H9 (cell line): Measurements from ENCODE around the gene ZNF213. TPM values are rescaled to one million over a fixed set of nuclear protein-coding genes. Genes with fewer than 3 reads are reported as not detected.

Experiments
- DNase-seq: peaks from one replicate; pipeline ENCODE4 v3.0.0-alpha.2; 2017
- H2AFZ ChIP-seq: one replicate; pipeline ENCODE4 v1.6.1; 2013; ENCODE audit warnings: mild to moderate bottlenecking, low read length, control low read depth, moderate library complexity
- H2AK5ac ChIP-seq: 2 replicates; pipeline ENCODE4 v1.6.1; 2013; ENCODE audit warnings: low read length, control low read depth, mixed read lengths; ENCODE audit not compliant: insufficient read length
- H2BK120ac ChIP-seq: one replicate; pipeline ENCODE4 v1.6.1; 2013; ENCODE audit warnings: low read depth, mild to moderate bottlenecking, low read length, control low read depth, inconsistent platforms; ENCODE audit not compliant: poor library complexity, severe bottlenecking
- H2BK12ac ChIP-seq: 2 replicates; pipeline ENCODE4 v1.6.1; 2013; ENCODE audit warnings: low read length, control low read depth, mixed read lengths, low read depth; ENCODE audit not compliant: insufficient read length
- H2BK15ac ChIP-seq: 2 replicates; pipeline ENCODE4 v1.6.1; 2013; ENCODE audit warnings: low read depth, low read length, control low read depth
- H2BK20ac ChIP-seq: one replicate; pipeline ENCODE4 v1.6.1; 2013; ENCODE audit warnings: low read depth, mild to moderate bottlenecking, low read length, control low read depth, inconsistent platforms; ENCODE audit not compliant: poor library complexity, severe bottlenecking
- H2BK5ac ChIP-seq: 2 replicates; pipeline ENCODE4 v1.6.1; 2013; ENCODE audit warnings: low read length, control low read depth, mixed read lengths; ENCODE audit not compliant: insufficient read length
- H3K14ac ChIP-seq: 2 replicates; pipeline ENCODE4 v1.6.1; 2013; ENCODE audit warnings: low read length, control low read depth; ENCODE audit not compliant: insufficient read depth
- H3K18ac ChIP-seq: 2 replicates; pipeline ENCODE4 v1.6.1; 2013; ENCODE audit warnings: low read depth, mild to moderate bottlenecking, mixed read lengths, low read length, control low read depth; ENCODE audit not compliant: insufficient read length
- H3K23ac ChIP-seq: 2 replicates; pipeline ENCODE4 v1.6.1; 2013; ENCODE audit warnings: low read length, control low read depth, mixed read lengths, low read depth; ENCODE audit not compliant: insufficient read length
- H3K23me2 ChIP-seq: 2 replicates; pipeline ENCODE4 v1.6.1; 2013; ENCODE audit warnings: low read depth, mild to moderate bottlenecking, mixed read lengths, low read length, control low read depth; ENCODE audit not compliant: insufficient read length, poor library complexity, severe bottlenecking
- H3K27ac ChIP-seq: 2 replicates; pipeline ENCODE4 v1.5.1; 2013; ENCODE audit warnings: low read length, control low read depth, mixed read lengths, low read depth; ENCODE audit not compliant: insufficient read length
- H3K27me3 ChIP-seq: 2 replicates; pipeline ENCODE4 v1.6.1; 2013; ENCODE audit warnings: low read length, control low read depth, inconsistent platforms; ENCODE audit not compliant: insufficient read depth
- H3K4ac ChIP-seq: 2 replicates; pipeline ENCODE4 v1.6.1; 2013; ENCODE audit warnings: low read depth, mild to moderate bottlenecking, control low read depth, inconsistent platforms, low read length, moderate library complexity
- H3K4me1 ChIP-seq: 2 replicates; pipeline ENCODE4 v1.6.1; 2013; ENCODE audit warnings: low read length, control low read depth, inconsistent platforms; ENCODE audit not compliant: insufficient read depth
- H3K4me2 ChIP-seq: 2 replicates; pipeline ENCODE4 v1.6.1; 2013; ENCODE audit warnings: low read length, control low read depth, mixed read lengths; ENCODE audit not compliant: insufficient read length, insufficient read depth
- H3K56ac ChIP-seq: 2 replicates; pipeline ENCODE4 v1.6.1; 2013; ENCODE audit warnings: low read depth, mild to moderate bottlenecking, mixed read lengths, low read length, control low read depth; ENCODE audit not compliant: insufficient read length
- H3K79me1 ChIP-seq: 2 replicates; pipeline ENCODE4 v1.6.1; 2013; ENCODE audit warnings: low read depth, mild to moderate bottlenecking, moderate library complexity, low read length, control low read depth, inconsistent platforms; ENCODE audit not compliant: insufficient read depth, poor library complexity, severe bottlenecking
- H3K79me2 ChIP-seq: 2 replicates; pipeline ENCODE4 v1.6.1; 2013; ENCODE audit warnings: low read length, control low read depth, inconsistent platforms; ENCODE audit not compliant: insufficient read depth
- H3K9ac ChIP-seq: 2 replicates; pipeline ENCODE4 v1.6.1; 2013; ENCODE audit warnings: low read length, control low read depth, mixed read lengths; ENCODE audit not compliant: insufficient read length; ENCODE audit errors: extremely low read depth
- H3K9me3 ChIP-seq: one replicate; pipeline ENCODE4 v1.6.1; 2013; ENCODE audit warnings: low read depth, low read length, inconsistent platforms; ENCODE audit not compliant: control insufficient read depth
- H3T11ph ChIP-seq: one replicate; pipeline ENCODE4 v1.6.1; 2013; ENCODE audit warnings: mild to moderate bottlenecking, low read length, control low read depth, inconsistent platforms
- H4K20me1 ChIP-seq: one replicate; pipeline ENCODE4 v1.6.1; 2013; ENCODE audit not compliant: control insufficient read depth, insufficient read length, insufficient read depth
- H4K5ac ChIP-seq: 2 replicates; pipeline ENCODE4 v1.6.1; 2013; ENCODE audit warnings: low read depth, mild to moderate bottlenecking, mixed read lengths, low read length, control low read depth; ENCODE audit not compliant: insufficient read length
- H4K8ac ChIP-seq: replicated peaks from 2 replicates; pipeline ENCODE4 v1.6.1; 2013; ENCODE audit warnings: low read length, control low read depth, mixed read lengths, low read depth; ENCODE audit not compliant: insufficient read length
- H4K91ac ChIP-seq: 2 replicates; pipeline ENCODE4 v1.6.1; 2013; ENCODE audit warnings: low read depth, mild to moderate bottlenecking, moderate library complexity, mixed read lengths, low read length, control low read depth; ENCODE audit not compliant: insufficient read length
- H3K27ac Mint-ChIP-seq, 3 experiments: 2 replicates in 2 of 3; 3 replicates in 1 of 3; pipeline ENCODE4 v1.8.0; 2020 to 2021; ENCODE audit warnings: mixed read lengths in 3 of 3, mild to moderate bottlenecking in 1 of 3, moderate library complexity in 1 of 3
- H3K27me3 Mint-ChIP-seq: 2 replicates; pipeline ENCODE4 v1.8.0; 2021; ENCODE audit warnings: low read depth, mild to moderate bottlenecking, moderate library complexity, mixed read lengths
- H3K36me3 Mint-ChIP-seq, 3 experiments: 2 replicates in 2 of 3; 3 replicates in 1 of 3; pipeline ENCODE4 v1.8.0; 2020 to 2021; ENCODE audit warnings: low read depth in 3 of 3, mixed read lengths in 3 of 3; ENCODE audit not compliant: insufficient read depth in 1 of 3
- H3K4me1 Mint-ChIP-seq, 2 experiments: 2 replicates each; pipeline ENCODE4 v1.8.0; 2020; ENCODE audit warnings: mixed read lengths in 2 of 2
- H3K4me3 Mint-ChIP-seq, 2 experiments: 2 replicates in 1 of 2; 3 replicates in 1 of 2; pipeline ENCODE4 v1.8.0; 2020 to 2021; ENCODE audit warnings: mild to moderate bottlenecking in 2 of 2, mixed read lengths in 2 of 2, moderate library complexity in 1 of 2
- H3K9me3 Mint-ChIP-seq, 2 experiments: 2 replicates in 1 of 2; 3 replicates in 1 of 2; pipeline ENCODE4 v1.8.0; 2020; ENCODE audit warnings: mild to moderate bottlenecking in 2 of 2, mixed read lengths in 2 of 2, moderate library complexity in 1 of 2
- CTCF ChIP-seq: fragments of 200-600 bp; sonication (generic); conservative IDR thresholded peaks from 3 replicates; pipeline ENCODE4 v1.8.0; 2021; ENCODE audit warnings: antibody characterized with exemption, mild to moderate bottlenecking
- WGBS: extraction: QIAGEN DNeasy Blood & Tissue Kit; methylation state at CpG from one replicate; pipeline ENCODE4 v1.1.7; 2013; ENCODE audit warnings: missing lambda C conversion rate, low lambda C conversion rate, mixed read lengths; ENCODE audit not compliant: insufficient read length; ENCODE audit errors: extremely low coverage; 5-methylcytosine and 5-hydroxymethylcytosine counted together
- total RNA-seq: library from RNA; stranded (reverse); gene quantifications from 2 replicates; pipeline ENCODE4 v1.2.1, GENCODE V29; 2021

The ZNF213 gene
- total RNA-seq, 1 experiment from 2014 or later, result 6.4 TPM

- no peak overlapping the region for H3K4me2 ChIP-seq
- H3K4ac ChIP-seq, result no peak overlapping the region
- no peak overlapping the region for H2BK5ac ChIP-seq
- H3K9me3 ChIP-seq, result no peaks in the 10 kb centered on the region
- H3K27ac ChIP-seq, result no peak overlapping the region
- peaks cover 2% of the 10 kb centered on the region; the same call in 1 of the 2 replicates for H3K4me1 ChIP-seq
- no peak for TF ChIP-seq CTCF
- H3K27me3 ChIP-seq, result no peaks in the 10 kb centered on the region; the same call in 1 of the 2 replicates
- no peak overlapping the region for H2BK12ac ChIP-seq
- no peak overlapping the region for H2BK120ac ChIP-seq
- no peak overlapping the region for H4K8ac ChIP-seq
- no peaks in the 10 kb centered on the region; a peak in 2 of 7 replicates for H3K36me3 Mint-ChIP-seq
- H3K18ac ChIP-seq, result no peak overlapping the region
- WGBS, result no CpG with 5 or more reads among the region's 3 CpGs
- H4K91ac ChIP-seq, result no peak overlapping the region
- H3K27me3 Mint-ChIP-seq, result peaks cover 36% of the 10 kb centered on the region
- no peaks in the 10 kb centered on the region for H3K79me1 ChIP-seq
- H2BK20ac ChIP-seq, result no peak overlapping the region
- H3K56ac ChIP-seq, result no peak overlapping the region
- H2BK15ac ChIP-seq, result no peak overlapping the region
- H4K5ac ChIP-seq, result no peak overlapping the region
- no peak overlapping the region for H3K27ac Mint-ChIP-seq
- peaks cover 21% of the 10 kb centered on the region for H3K23me2 ChIP-seq
- peaks cover 5 to 16% of the 10 kb centered on the region in 2 experiments; a peak in 3 of 4 replicates for H3K4me1 Mint-ChIP-seq
- no peak overlapping the region for H2AK5ac ChIP-seq
- no peak overlapping the region for H3K14ac ChIP-seq
- no peak overlapping the region for H3K23ac ChIP-seq
- no peaks in the 10 kb centered on the region for H4K20me1 ChIP-seq
- H3K79me2 ChIP-seq, result no peaks in the 10 kb centered on the region
- no peak overlapping the region for H3K4me3 Mint-ChIP-seq
- peaks cover 8 to 11% of the 10 kb centered on the region in 2 experiments; a peak in 4 of 5 replicates for H3K9me3 Mint-ChIP-seq
- DNase-seq, result no peak
- H2AFZ ChIP-seq, result no peak overlapping the region
- H3K9ac ChIP-seq, result no peak overlapping the region
- no peak overlapping the region for H3T11ph ChIP-seq
These were observed 21.1 kb downstream of the ZNF213 start for GRCh38 chr16:3155972-3156371.
